Measurements from ENCODE around the gene ZNF346.
"Not testable (repeated sequence)": the region's sequence is repeated elsewhere in the genome, so short reads cannot be mapped to it uniquely, and the experiment has no call there.

ZNF346 gene, protein sequence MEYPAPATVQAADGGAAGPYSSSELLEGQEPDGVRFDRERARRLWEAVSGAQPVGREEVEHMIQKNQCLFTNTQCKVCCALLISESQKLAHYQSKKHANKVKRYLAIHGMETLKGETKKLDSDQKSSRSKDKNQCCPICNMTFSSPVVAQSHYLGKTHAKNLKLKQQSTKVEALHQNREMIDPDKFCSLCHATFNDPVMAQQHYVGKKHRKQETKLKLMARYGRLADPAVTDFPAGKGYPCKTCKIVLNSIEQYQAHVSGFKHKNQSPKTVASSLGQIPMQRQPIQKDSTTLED

DNA sequence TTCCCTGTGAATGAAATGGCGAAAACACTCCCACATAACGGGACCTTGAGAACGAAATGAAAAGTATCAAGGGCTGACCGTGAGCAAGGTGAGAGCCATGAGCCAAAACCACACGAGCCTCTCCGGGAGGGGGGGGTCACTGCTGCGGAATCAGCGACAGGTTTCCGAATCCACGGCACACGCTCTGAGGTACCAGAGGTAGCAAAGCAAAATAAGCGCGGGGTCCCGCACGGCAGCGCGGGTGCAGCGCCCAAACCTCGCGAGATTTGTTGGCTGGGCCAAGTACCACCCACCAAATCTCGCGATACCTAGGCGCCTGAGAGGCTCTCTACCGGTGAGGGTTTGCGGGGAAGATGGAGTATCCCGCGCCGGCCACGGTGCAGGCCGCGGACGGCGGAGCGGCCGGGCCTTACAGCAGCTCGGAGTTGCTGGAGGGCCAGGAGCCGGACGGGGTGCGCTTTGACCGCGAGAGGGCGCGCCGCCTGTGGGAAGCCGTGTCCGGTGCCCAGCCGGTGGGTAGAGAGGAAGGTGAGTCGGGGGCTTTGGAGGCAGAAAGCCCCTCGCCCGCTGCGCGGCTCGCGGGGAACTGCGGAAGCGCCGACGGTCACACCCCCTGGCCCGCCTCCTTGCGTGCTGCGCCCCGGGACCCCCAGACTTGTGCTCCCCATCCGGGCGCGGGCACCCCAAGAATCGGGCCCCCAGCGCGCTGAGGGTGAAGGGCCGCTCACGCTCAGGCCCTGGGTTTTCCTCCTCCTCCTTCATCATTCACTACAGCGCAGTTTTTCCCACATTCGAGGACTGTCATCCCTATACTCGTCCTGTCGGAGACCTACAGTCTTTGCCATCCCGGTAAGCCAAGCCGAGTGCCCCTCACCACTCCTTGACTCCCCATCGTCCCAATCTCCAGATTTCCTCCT is at the start of gene ZNF346:
ZNF346 (plus strand) TSS at position 311 of the 917 bp plus-strand sequence; CDS start at position 354, 43 bp downstream.
- TF ChIP-seq, protein P1, sequence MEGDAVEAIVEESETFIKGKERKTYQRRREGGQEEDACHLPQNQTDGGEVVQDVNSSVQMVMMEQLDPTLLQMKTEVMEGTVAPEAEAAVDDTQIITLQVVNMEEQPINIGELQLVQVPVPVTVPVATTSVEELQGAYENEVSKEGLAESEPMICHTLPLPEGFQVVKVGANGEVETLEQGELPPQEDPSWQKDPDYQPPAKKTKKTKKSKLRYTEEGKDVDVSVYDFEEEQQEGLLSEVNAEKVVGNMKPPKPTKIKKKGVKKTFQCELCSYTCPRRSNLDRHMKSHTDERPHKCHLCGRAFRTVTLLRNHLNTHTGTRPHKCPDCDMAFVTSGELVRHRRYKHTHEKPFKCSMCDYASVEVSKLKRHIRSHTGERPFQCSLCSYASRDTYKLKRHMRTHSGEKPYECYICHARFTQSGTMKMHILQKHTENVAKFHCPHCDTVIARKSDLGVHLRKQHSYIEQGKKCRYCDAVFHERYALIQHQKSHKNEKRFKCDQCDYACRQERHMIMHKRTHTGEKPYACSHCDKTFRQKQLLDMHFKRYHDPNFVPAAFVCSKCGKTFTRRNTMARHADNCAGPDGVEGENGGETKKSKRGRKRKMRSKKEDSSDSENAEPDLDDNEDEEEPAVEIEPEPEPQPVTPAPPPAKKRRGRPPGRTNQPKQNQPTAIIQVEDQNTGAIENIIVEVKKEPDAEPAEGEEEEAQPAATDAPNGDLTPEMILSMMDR (IDR thresholded peaks at IDR 0.05; ENCODE audit: borderline replicate concordance, insufficient read depth, low read depth, low read length): peak; percentile 48
- peak within 1 kb of the TSS; percentile 90 for H3K4me3 ChIP-seq (ENCODE audit: low read depth, low read length)

DNA sequence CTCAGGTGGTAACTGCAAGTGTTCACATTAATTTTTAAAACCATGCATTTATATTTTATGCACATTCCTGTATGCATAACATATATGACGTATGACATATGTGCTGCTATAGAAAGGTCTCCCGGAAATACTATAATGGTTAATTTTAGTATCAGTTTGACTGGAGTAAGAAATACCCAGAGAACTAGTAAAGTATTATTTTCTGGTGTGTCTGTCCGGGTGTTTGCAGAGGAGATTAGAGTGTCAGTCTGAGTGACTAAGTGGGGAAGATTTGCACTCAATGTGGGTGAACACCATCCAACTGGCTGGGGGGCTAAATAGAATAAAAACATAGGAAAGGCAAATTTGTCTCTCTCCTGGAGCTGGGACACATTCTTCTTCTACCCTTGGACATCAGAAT is 42.8 kb upstream of the ZNF346 start:
- TF ChIP-seq, protein P1 (IDR thresholded peaks at IDR 0.05; ENCODE audit: borderline replicate concordance, insufficient read depth, low read depth, low read length): no peak
- H3K4me3 ChIP-seq (ENCODE audit: low read depth, low read length): no peak overlapping the region

DNA sequence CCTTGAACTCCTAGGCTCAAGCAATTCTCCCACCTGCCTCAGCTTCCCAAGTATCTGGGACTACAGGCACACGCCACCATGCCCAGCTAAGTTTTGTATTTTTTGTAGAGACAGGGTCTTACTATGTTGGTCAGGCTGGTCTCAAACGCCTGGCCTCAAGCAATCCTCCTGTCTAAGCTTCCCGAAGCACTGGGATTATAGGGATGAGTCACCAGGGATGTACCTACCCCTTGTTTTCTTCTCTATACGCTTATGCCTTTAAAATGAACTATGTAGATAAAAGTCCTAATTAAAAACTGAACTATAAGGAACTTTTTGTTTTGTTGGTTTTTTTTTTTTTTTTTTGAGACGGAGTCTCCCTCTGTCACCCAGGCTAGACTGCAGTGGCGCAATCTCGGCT is 41.7 kb upstream of the ZNF346 start:
- no peak overlapping the region for H3K4me3 ChIP-seq (ENCODE audit: low read depth, low read length)
- TF ChIP-seq, protein P1 (IDR thresholded peaks at IDR 0.05; ENCODE audit: borderline replicate concordance, insufficient read depth, low read depth, low read length): no peak

DNA sequence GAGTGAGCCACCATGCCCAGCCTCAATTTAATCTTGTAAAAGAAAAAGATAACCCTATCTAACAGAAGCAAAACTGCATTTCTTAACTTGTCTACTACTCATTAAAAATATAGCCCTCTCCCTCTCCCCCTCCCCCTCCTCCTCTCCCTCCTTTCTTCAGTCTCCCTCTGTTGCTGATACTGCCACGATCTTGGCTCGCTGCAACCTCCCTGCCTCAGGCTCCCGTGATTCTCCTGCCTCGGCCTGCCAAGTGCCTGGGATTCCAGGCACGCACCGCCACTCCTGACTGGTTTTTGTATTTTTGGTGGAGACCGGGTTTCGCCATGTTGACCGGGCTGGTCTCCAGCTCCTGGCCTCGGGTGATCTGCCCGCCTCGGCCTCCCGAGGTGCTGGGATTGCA is 39.4 kb upstream of the ZNF346 start:
- not testable (repeated sequence) for H3K4me3 ChIP-seq (ENCODE audit: low read depth, low read length)

DNA sequence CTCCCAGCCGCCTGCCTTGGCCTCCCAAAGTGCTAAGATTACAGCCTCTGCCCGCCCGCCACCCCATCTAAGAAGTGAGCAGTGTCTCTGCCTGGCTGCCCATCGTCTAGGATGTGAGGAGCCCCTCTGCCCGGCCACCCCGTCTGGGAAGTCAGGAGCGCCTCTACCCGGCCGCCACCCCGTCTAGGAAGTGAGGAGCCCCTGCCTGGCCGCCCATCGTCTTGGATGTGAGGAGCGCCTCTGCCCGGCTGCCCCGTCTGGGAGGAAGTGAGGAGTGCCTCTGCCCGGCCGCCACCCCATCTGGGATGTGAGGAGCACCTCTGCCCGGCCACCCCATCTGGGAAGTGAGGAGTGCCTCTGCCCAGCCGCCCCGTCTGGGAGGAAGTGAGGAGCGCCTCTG is 38.9 kb upstream of the ZNF346 start:
- not testable (repeated sequence) for H3K4me3 ChIP-seq (ENCODE audit: low read depth, low read length)

DNA sequence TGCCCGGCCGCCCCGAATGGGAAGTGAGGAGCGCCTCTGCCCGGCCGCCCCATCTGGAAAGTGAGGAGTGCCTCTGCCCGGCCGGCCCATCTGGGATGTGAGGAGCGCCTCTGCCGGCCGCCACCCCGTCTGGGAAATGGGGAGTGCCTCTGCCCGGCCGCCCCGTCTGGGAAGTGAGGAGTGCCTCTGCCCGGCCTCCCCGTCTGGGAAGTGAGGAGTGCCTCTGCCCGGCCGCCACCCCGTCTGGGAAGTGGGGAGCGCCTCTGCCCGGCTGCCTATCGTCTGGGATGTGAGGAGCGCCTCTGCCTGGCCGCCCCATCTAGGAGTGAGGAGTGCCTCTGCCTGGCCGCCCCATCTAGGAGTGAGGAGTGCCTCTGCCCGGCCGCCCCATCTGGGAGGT is 38.3 kb upstream of the ZNF346 start:
- H3K4me3 ChIP-seq (ENCODE audit: low read depth, low read length): not testable (repeated sequence)

DNA sequence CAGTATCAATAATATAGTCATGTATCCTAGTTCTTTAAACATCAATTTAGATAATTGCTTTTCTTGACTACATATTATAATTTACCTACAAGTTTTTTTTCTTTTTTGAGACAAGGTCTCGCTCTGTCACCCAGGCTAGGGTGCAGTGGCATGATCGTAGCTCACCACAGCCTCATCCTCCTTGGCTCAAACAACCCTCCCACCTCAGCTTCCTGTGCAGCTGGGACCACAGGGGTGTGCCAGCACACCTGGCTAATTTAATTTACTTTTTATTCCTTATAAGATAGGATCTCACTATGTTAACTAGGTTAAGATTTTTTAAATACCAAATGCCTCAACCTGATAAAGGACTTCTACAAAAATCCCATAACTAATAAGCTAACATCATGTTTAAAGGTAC is 37.0 kb upstream of the ZNF346 start:
- TF ChIP-seq, protein P1 (IDR thresholded peaks at IDR 0.05; ENCODE audit: borderline replicate concordance, insufficient read depth, low read depth, low read length): no peak
- H3K4me3 ChIP-seq (ENCODE audit: low read depth, low read length): no peak overlapping the region

DNA sequence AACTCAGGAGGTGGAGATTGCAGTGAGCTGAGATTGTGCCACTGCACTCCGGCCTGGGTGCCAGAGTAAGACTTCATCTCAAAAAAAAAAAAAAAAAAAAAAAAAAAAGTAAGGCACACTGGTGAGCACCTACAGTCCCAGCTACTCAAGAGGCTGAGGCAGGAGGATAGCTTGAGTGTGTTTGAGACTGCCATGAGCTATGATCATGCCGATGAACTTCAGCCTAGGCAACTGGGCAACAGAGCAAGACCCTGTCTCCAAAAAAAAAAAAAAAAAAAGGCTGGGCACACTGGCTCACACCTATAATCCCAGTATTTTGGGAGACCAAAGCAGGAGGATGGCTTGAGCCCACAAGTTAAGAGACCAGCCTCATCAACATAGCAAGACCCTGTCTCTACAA is 36.2 kb upstream of the ZNF346 start:
- TF ChIP-seq, protein P1 (IDR thresholded peaks at IDR 0.05; ENCODE audit: borderline replicate concordance, insufficient read depth, low read depth, low read length): no peak
- H3K4me3 ChIP-seq (ENCODE audit: low read depth, low read length): no peak overlapping the region
